Large intestine (tissue), 3 donors: Measurements from ENCODE around the gene TRAK2. TPM values are rescaled to one million over a fixed set of nuclear protein-coding genes. Genes with fewer than 3 reads are reported as not detected.
A peak's percentile ranks its signal among the peaks of the same experiment; 100 is the strongest.
"Not testable (repeated sequence)": the region's sequence is repeated elsewhere in the genome, so short reads cannot be mapped to it uniquely, and the experiment has no call there.

Experiments
- DNase-seq, 2 donors: peaks; one replicate each; pipeline versions ENCODE4 v3.0.0 to v3.0.0-alpha.2; 2013
- H3K27ac ChIP-seq: one replicate; pipeline ENCODE4 v1.5.1; 2013; ENCODE audit warnings: low read length
- H3K27me3 ChIP-seq: 2 replicates; pipeline ENCODE4 v1.6.1; 2013; ENCODE audit warnings: low read length; ENCODE audit not compliant: control insufficient read depth, insufficient read depth
- H3K36me3 ChIP-seq: 2 replicates; pipeline ENCODE4 v1.6.1; 2013; ENCODE audit warnings: low read length; ENCODE audit not compliant: control insufficient read depth, insufficient read depth
- H3K4me1 ChIP-seq: one replicate; pipeline ENCODE4 v1.6.1; 2013; ENCODE audit warnings: low read length; ENCODE audit not compliant: control insufficient read depth, insufficient read depth
- H3K4me3 ChIP-seq: one replicate; pipeline ENCODE4 v1.5.1; 2013; ENCODE audit warnings: low read length
- H3K9me3 ChIP-seq: one replicate; pipeline ENCODE4 v1.6.1; 2013; ENCODE audit warnings: mild to moderate bottlenecking, low read depth, low read length, moderate library complexity; ENCODE audit not compliant: control insufficient read depth
- WGBS: methylation state at CpG from one replicate; pipeline ENCODE4 v1.1.5; 2013; ENCODE audit warnings: low lambda C conversion rate; ENCODE audit not compliant: insufficient coverage; 5-methylcytosine and 5-hydroxymethylcytosine counted together
- polyA plus RNA-seq: library from polyadenylated mRNA; unstranded; fragments of 120-200 nt; gene quantifications from one replicate; pipeline ENCODE4 v1.2.1, GENCODE V29; 2013

The TRAK2 gene
- polyA plus RNA-seq, 1 donor: 24.5 TPM

GRCh38 chr2:201433394-201433995, 17.8 kb downstream of the TRAK2 start:
- H3K27ac ChIP-seq: peak overlapping the region; percentile 43
- peak; percentile 48 to 70 for DNase-seq
- no peak overlapping the region for H3K4me3 ChIP-seq
- no peaks in the 10 kb centered on the region for H3K27me3 ChIP-seq
- H3K4me1 ChIP-seq: peaks cover 13% of the 10 kb centered on the region
- 45% methylated on average over 2 of the region's 11 CpGs for WGBS
- H3K36me3 ChIP-seq: peaks cover 3% of the 10 kb centered on the region
- H3K9me3 ChIP-seq: peaks cover 6% of the 10 kb centered on the region

- peaks cover 3% of the 10 kb centered on the region for H3K36me3 ChIP-seq
- H3K4me1 ChIP-seq: peaks cover 13% of the 10 kb centered on the region
- H3K4me3 ChIP-seq: no peak overlapping the region
- H3K27ac ChIP-seq: peak overlapping the region; percentile 43
- peaks cover 6% of the 10 kb centered on the region for H3K9me3 ChIP-seq
- no peak for DNase-seq
- H3K27me3 ChIP-seq: no peaks in the 10 kb centered on the region
- WGBS: 100% methylated on average over 1 of the region's 5 CpGs
These were observed 18.5 kb downstream of the TRAK2 start for GRCh38 chr2:201432621-201433393.

- no peak for DNase-seq
- 93% methylated on average over 2 of the region's 4 CpGs for WGBS
- peaks cover 6% of the 10 kb centered on the region for H3K9me3 ChIP-seq
- H3K36me3 ChIP-seq: peaks cover 3% of the 10 kb centered on the region
- peak overlapping the region; percentile 13 for H3K27ac ChIP-seq
- no peaks in the 10 kb centered on the region for H3K27me3 ChIP-seq
- H3K4me1 ChIP-seq: peaks cover 13% of the 10 kb centered on the region
- H3K4me3 ChIP-seq: no peak overlapping the region
These were observed 19.1 kb downstream of the TRAK2 start for GRCh38 chr2:201432038-201432620.

- Histone ChIP-seq H3K27ac (no peak overlapping the region), H3K4me1 (peaks cover 16% of the 10 kb centered on the region), H3K9me3 (peaks cover 6% of the 10 kb centered on the region), H3K4me3 (no peak overlapping the region), H3K36me3 (peaks cover 3% of the 10 kb centered on the region), H3K27me3 (no peaks in the 10 kb centered on the region)
- DNase-seq: no peak
- WGBS: no CpG with 5 or more reads among the region's 5 CpGs
These were observed 20.4 kb downstream of the TRAK2 start for GRCh38 chr2:201430839-201431238.

- not testable (repeated sequence) for H3K9me3 ChIP-seq, DNase-seq, H3K27me3 ChIP-seq, H3K4me3 ChIP-seq, H3K27ac ChIP-seq, H3K36me3 ChIP-seq
- H3K4me1 ChIP-seq: peaks cover 16% of the 10 kb centered on the region
- WGBS: no CpG with 5 or more reads among the region's 12 CpGs
These were observed 20.9 kb downstream of the TRAK2 start for GRCh38 chr2:201430322-201430721.

- DNase-seq, H3K27ac ChIP-seq, H3K9me3 ChIP-seq, H3K4me3 ChIP-seq, H3K27me3 ChIP-seq, H3K36me3 ChIP-seq: not testable (repeated sequence)
- WGBS: 100% methylated on average over 2 of the region's 6 CpGs
- H3K4me1 ChIP-seq: peaks cover 16% of the 10 kb centered on the region
These were observed 21.4 kb downstream of the TRAK2 start for GRCh38 chr2:201429835-201430234.

- DNase-seq, H3K9me3 ChIP-seq, H3K27me3 ChIP-seq, H3K4me3 ChIP-seq, H3K36me3 ChIP-seq, H3K27ac ChIP-seq: not testable (repeated sequence)
- H3K4me1 ChIP-seq: peaks cover 16% of the 10 kb centered on the region
These were observed 22.9 kb downstream of the TRAK2 start for GRCh38 chr2:201428366-201428765.

GRCh38 chr2:201425952-201426351, 25.3 kb downstream of the TRAK2 start:
- 100% methylated on average over 1 of the region's 9 CpGs for WGBS
- peaks cover 6% of the 10 kb centered on the region for H3K9me3 ChIP-seq
- H3K36me3 ChIP-seq: peaks cover 2% of the 10 kb centered on the region
- H3K27me3 ChIP-seq: no peaks in the 10 kb centered on the region
- H3K4me3 ChIP-seq: no peak overlapping the region
- DNase-seq: no peak
- peaks cover 3% of the 10 kb centered on the region for H3K4me1 ChIP-seq
- no peak overlapping the region for H3K27ac ChIP-seq

- 100% methylated on average over 1 of the region's 3 CpGs for WGBS
These were observed 30.7 kb downstream of the TRAK2 start for GRCh38 chr2:201420442-201421113.

GRCh38 chr2:201419986-201420385, 31.3 kb downstream of the TRAK2 start:
- no CpG with 5 or more reads among the region's 4 CpGs for WGBS
- no peak for DNase-seq
- H3K4me1 ChIP-seq: no peaks in the 10 kb centered on the region
- no peaks in the 10 kb centered on the region for H3K27me3 ChIP-seq
- H3K4me3 ChIP-seq: no peak overlapping the region
- H3K9me3 ChIP-seq: no peaks in the 10 kb centered on the region
- H3K27ac ChIP-seq: no peak overlapping the region
- H3K36me3 ChIP-seq: peaks cover 6% of the 10 kb centered on the region

More at GRCh38 chr2:201420442-201421113, 30.7 kb downstream of the TRAK2 start:
- no peaks in the 10 kb centered on the region for H3K9me3 ChIP-seq
- no peak for DNase-seq
- peaks cover 6% of the 10 kb centered on the region for H3K36me3 ChIP-seq
- H3K4me3 ChIP-seq: no peak overlapping the region
- H3K27ac ChIP-seq: no peak overlapping the region
- no peaks in the 10 kb centered on the region for H3K27me3 ChIP-seq
- H3K4me1 ChIP-seq: no peaks in the 10 kb centered on the region
